ENCODE results near the gene USE1.
"Not testable (repeated sequence)": the region's sequence is repeated elsewhere in the genome, so short reads cannot be mapped to it uniquely, and the experiment has no call there.

Gene USE1, protein sequence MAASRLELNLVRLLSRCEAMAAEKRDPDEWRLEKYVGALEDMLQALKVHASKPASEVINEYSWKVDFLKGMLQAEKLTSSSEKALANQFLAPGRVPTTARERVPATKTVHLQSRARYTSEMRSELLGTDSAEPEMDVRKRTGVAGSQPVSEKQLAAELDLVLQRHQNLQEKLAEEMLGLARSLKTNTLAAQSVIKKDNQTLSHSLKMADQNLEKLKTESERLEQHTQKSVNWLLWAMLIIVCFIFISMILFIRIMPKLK

GRCh38 chr19:17215127-17215971 lies at the start of gene USE1:
USE1 (plus strand) TSS chr19:17215357; CDS start chr19:17215406, 49 bp downstream.
- peak; percentile 71 to 76 for DNase-seq (ENCODE audit: low read depth in 2 of 2)

GRCh38 chr19:17165715-17166114 lies 49.4 kb upstream of the USE1 start:
- DNase-seq (ENCODE audit: low read depth in 2 of 2) = no peak

GRCh38 chr19:17170538-17171297 lies 44.4 kb upstream of the USE1 start:
- no peak for DNase-seq (ENCODE audit: low read depth in 2 of 2)

GRCh38 chr19:17171874-17172273 lies 43.3 kb upstream of the USE1 start:
- DNase-seq (ENCODE audit: low read depth in 2 of 2) = no peak

DNA sequence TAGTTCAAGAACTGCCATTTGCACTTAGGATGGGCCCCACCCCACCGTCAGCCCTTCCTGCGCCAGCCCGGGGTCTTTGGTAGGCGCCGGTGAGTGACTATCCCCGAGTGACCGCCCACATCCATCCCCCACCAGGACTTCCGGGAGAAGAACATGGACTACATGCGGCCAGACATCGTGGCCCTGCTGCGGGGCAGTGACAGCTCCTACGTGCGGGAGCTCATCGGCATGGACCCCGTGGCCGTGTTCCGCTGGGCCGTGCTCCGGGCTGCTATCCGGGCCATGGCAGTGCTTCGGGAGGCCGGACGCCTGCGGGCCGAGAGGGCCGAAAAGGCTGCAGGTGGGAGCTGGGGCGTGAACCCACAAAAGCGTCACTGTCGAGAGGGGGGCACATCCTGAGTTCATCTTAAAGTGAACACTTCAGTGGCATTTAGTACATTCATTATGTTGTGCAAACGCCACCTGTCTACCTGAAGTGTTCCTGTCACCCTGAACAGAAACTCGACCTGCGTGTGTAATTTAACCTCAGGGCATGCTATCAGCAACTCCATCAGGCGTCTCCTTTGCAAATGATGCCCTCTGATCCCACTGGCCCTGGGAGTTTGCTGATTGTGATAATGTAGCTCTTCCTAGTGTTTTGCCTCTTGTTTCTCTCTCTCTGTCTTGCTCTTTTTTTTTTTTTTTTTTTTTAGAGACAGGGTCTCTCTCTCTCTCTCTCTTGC lies 42.4 kb upstream of the USE1 start:
- no peak for DNase-seq (ENCODE audit: low read depth in 2 of 2)

DNA sequence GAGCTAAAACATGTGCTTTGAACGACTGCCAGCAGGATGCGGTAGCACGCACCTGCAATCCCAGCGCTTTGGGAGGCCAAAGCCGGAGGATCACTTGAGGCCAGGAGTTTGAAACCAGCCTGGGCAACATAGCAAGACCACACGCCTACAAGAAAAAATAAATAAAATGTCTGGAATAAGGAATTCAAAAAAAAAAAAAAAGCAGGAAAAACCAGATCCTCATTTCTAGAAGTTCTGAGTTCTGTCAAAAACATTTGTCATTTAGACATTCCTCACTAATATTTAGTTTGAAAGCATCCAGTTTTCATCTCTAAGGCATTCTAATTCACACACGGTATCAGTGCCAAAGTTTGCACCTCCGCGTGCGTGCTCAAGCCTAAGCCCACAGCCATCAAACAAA lies 36.9 kb upstream of the USE1 start:
- DNase-seq (ENCODE audit: low read depth in 2 of 2) = no peak

- no peak for DNase-seq (ENCODE audit: low read depth in 2 of 2)
These were observed 34.0 kb upstream of the USE1 start for GRCh38 chr19:17180997-17181702.

- DNase-seq (ENCODE audit: low read depth in 2 of 2) = no peak
These were observed 31.8 kb upstream of the USE1 start for GRCh38 chr19:17183271-17183761.

- DNase-seq (ENCODE audit: low read depth in 2 of 2) = no peak
These were observed 31.3 kb upstream of the USE1 start for GRCh38 chr19:17183858-17184321.

DNA sequence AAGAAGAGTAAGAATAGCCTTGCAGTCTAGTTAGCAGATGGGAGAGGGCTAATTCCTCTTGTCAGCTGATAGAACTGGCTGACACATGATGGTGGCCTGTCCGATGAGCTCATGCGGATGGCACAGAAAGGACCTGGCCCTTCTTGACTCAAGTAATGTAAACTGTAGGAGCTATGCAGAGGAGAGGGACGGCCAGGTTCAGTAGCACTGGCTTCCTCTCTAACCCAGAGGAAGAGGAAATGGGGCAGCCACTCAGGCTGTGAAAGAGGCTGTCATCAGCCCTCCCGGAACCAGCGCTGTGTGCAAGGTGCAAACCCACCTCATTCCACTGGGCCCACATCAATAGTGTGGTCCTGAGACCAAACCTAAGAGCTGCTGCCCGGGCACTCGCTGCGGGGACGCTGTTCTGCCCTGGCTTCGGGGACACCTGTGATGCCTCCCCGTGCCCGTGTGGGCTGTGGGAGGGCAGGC lies 30.8 kb upstream of the USE1 start:
- peak; percentile 26 to 28 for DNase-seq (ENCODE audit: low read depth in 2 of 2)

- DNase-seq (ENCODE audit: low read depth in 2 of 2) = no peak
These were observed 29.6 kb upstream of the USE1 start for GRCh38 chr19:17185590-17185989.

GRCh38 chr19:17191736-17192135 lies 23.4 kb upstream of the USE1 start:
- DNase-seq (ENCODE audit: low read depth in 2 of 2) = not testable (repeated sequence)

- DNase-seq (ENCODE audit: low read depth in 2 of 2) = no peak
These were observed 22.4 kb upstream of the USE1 start for GRCh38 chr19:17192751-17193150.

- DNase-seq (ENCODE audit: low read depth in 2 of 2) = no peak
These were observed 20.5 kb upstream of the USE1 start for GRCh38 chr19:17194608-17195007.

DNA sequence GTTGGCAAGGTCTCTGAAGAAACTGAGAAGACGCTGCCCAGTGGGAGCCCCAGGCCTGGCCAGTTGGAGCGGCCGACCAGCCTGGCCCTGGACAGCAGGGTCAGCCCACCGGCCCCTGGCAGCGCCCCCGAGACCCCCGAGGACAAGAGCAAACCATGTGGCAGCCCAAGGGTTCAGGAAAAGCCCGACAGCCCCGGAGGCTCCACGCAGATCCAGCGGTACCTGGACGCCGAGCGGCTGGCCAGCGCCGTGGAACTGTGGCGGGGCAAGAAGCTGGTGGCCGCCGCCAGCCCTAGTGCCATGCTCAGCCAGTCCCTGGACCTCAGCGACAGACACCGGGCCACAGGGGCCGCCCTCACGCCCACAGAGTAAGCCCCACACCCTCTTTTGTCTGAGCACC lies 20.1 kb upstream of the USE1 start:
- DNase-seq (ENCODE audit: low read depth in 2 of 2) = no peak

GRCh38 chr19:17196610-17197009 lies 18.5 kb upstream of the USE1 start:
- DNase-seq (ENCODE audit: low read depth in 2 of 2) = no peak

- no peak for DNase-seq (ENCODE audit: low read depth in 2 of 2)
These were observed 17.5 kb upstream of the USE1 start for GRCh38 chr19:17197666-17198065.

DNA sequence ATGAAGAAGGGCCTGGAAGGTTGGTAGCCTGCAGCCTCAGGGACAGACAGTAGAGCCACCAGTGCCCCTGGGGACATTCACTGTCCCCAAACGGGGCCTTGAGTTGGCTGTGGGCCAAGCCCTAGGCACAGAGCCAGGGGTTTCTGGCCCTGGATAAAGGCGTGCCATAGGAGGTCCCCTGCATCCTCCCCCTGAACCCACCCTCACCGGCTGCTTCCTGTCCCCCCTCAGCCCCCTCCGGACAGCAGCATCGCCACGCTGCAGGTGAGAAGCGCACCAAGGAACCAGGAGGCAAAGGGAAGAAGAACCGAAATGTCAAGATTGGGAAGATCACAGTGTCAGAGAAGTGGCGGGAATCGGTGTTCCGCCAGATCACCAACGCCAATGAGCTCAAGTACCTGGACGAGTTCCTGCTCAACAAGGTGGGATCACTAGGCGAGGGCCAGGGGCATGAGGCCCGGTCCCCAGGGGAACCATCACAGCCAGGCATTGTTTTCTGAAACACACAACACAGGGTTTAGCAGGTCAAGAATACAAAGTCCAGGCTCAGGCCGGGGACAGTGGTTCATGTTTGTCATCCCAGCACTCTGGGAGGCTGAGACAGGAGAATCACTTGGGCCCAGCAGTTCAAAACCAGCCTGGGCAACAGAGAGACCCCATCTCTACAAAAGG lies 14.6 kb upstream of the USE1 start:
- DNase-seq (ENCODE audit: low read depth in 2 of 2) = no peak

- DNase-seq (ENCODE audit: low read depth in 2 of 2) = no peak
These were observed 12.9 kb upstream of the USE1 start for GRCh38 chr19:17202249-17202648.

DNA sequence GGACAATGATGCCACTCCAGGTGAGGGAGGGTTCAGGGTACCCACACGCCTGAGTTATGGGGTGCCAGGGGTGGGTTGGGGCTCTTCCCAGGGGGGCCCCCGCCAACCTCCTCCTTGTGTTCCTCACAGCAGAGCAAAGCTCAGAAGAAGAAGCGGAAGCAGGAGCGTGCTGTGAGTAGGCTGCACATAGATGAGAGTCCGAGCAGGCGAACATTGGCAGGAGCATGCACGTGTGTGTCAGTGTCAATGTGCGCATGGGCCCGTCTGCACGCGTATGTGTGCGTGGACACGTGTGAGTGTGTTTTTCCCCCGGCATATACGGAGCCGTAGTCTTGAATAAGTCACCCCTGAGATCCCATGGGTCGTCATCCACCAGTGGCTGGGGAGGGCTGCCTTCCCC lies 12.4 kb upstream of the USE1 start:
- DNase-seq (ENCODE audit: low read depth in 2 of 2) = no peak

Data from stimulated activated CD8-positive, alpha-beta memory T cell treated with anti-CD3 and anti-CD28 coated beads, Interleukin-2, amount 100 ng/mL, for 1 hour (primary cell).